Astrocyte of the spinal cord (primary cell): Measurements from ENCODE around the gene TNIK.

Experiments used
- DNase-seq: peaks from one replicate; pipeline ENCODE4 v3.0.0; 2011; ENCODE audit warnings: low read depth, low spot score
- H3K4me3 ChIP-seq: 2 replicates; pipeline ENCODE4 v1.5.1; 2011; ENCODE audit warnings: low read depth, mild to moderate bottlenecking, low read length, moderate library complexity
- CTCF ChIP-seq: IDR thresholded peaks from 2 replicates; pipeline ENCODE4 v1.5.1; 2012; ENCODE audit warnings: low read depth, mild to moderate bottlenecking, low read length, inconsistent platforms
- in situ Hi-C: cut with HindIII; loops from 2 replicates; pipeline ENCODE4 v1.10.0; 2017; ENCODE audit warnings: low sequenced_read_pairs

Gene TNIK

GRCh38 chr3:171472552-171472951 lies 12.3 kb upstream of the TNIK start:
- DNase-seq: no peak
- in situ Hi-C loops: no loop called here
- no peak overlapping the region for H3K4me3 ChIP-seq
- TF ChIP-seq CTCF: no peak

GRCh38 chr3:171470714-171471227 lies 10.6 kb upstream of the TNIK start:
- in situ Hi-C loops: no loop called here
- TF ChIP-seq CTCF: no peak
- H3K4me3 ChIP-seq: no peak overlapping the region
- DNase-seq: no peak

DNA sequence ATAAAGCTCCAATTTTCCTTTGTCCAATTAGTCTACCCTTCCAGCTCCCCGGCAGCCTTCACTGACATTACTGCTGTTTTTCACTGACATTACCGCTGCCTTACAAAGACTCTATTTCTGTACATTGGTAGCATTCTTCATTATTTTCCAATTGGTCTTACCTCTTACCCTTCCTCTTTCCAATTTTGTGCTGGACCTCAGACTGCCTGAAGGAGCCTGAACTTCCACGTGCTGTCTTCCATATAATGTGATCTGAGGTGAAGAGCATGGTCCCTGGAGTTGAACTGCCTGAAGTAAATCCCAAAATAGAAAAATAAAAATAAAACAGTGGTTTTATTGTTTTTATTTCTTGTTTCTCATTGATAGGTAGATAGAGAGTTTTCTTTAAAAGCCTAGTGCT lies 9.2 kb upstream of the TNIK start:
- in situ Hi-C loops: no loop called here
- DNase-seq: no peak
- no peak for TF ChIP-seq CTCF

GRCh38 chr3:171468296-171468906 lies 8.2 kb upstream of the TNIK start:
- DNase-seq: no peak
- in situ Hi-C loops: no loop called here
- H3K4me3 ChIP-seq: no peak overlapping the region
- no peak for TF ChIP-seq CTCF

More for the DNA sequence above, 9.2 kb upstream of the TNIK start:
- H3K4me3 ChIP-seq: no peak overlapping the region

- no peak for DNase-seq
- TF ChIP-seq CTCF: no peak
- no peak overlapping the region for H3K4me3 ChIP-seq
- in situ Hi-C loops: no loop called here
These were observed 5.6 kb upstream of the TNIK start for GRCh38 chr3:171465763-171466162.

- no peak overlapping the region for H3K4me3 ChIP-seq
- in situ Hi-C loops: no loop called here
- DNase-seq: no peak
- no peak for TF ChIP-seq CTCF
These were observed 4.3 kb upstream of the TNIK start for GRCh38 chr3:171464462-171464861.
